CD4-positive, CD25-positive, alpha-beta regulatory T cell (primary cell): ENCODE data around the gene TANGO6. TPM values are rescaled to one million over a fixed set of nuclear protein-coding genes. Genes with fewer than 3 reads are reported as not detected.

Experiments
- ATAC-seq, 2 donors: fragments of 150-1000 bp; cut with Tn5 transposase; one replicate each; pipeline ENCODE4 v1.10.0; 2021; ENCODE audit warnings: low read depth in 2 of 2, moderate number of reproducible peaks in 2 of 2, moderate library complexity in 1 of 2
- DNase-seq, 3 donors: peaks; one replicate each; pipeline versions ENCODE4 v3.0.0 to v3.0.0-alpha.2; 2012 to 2022; ENCODE audit warnings: mixed read lengths in 1 of 3
- H3K27ac ChIP-seq: one replicate; pipeline ENCODE4 v1.7.0; 2013; ENCODE audit warnings: mild to moderate bottlenecking, low read length; ENCODE audit not compliant: insufficient read depth, poor library complexity, severe bottlenecking
- H3K27me3 ChIP-seq: one replicate; pipeline ENCODE4 v1.7.0; 2013; ENCODE audit warnings: low read length; ENCODE audit not compliant: control insufficient read depth, insufficient read depth
- H3K36me3 ChIP-seq: one replicate; pipeline ENCODE4 v1.7.0; 2013; ENCODE audit warnings: mild to moderate bottlenecking, low read length, moderate library complexity; ENCODE audit not compliant: control insufficient read depth, insufficient read depth
- H3K4me1 ChIP-seq: 2 replicates; pipeline ENCODE4 v1.7.0; 2013; ENCODE audit warnings: mild to moderate bottlenecking, low read length; ENCODE audit not compliant: insufficient read depth, control insufficient read depth, poor library complexity, severe bottlenecking
- H3K4me3 ChIP-seq: one replicate; pipeline ENCODE4 v1.7.0; 2013; ENCODE audit warnings: low read depth, mild to moderate bottlenecking, low read length, moderate library complexity
- H3K9me3 ChIP-seq, 2 experiments: 1 replicate in 1 of 2; 2 replicates in 1 of 2; pipeline ENCODE4 v1.7.0; 2013; ENCODE audit warnings: low read length in 2 of 2, mild to moderate bottlenecking in 1 of 2, moderate library complexity in 1 of 2; ENCODE audit not compliant: control insufficient read depth in 2 of 2
- H3K27ac Mint-ChIP-seq, 3 donors: one replicate each; pipeline ENCODE4 v1.8.0; 2020 to 2022; ENCODE audit warnings: mild to moderate bottlenecking in 3 of 3, mixed read lengths in 3 of 3, moderate library complexity in 2 of 3
- H3K27me3 Mint-ChIP-seq: one replicate; pipeline ENCODE4 v1.8.0; 2022; ENCODE audit warnings: mild to moderate bottlenecking, mixed read lengths
- H3K36me3 Mint-ChIP-seq: one replicate; pipeline ENCODE4 v1.8.0; 2020; ENCODE audit warnings: mixed read lengths
- H3K4me1 Mint-ChIP-seq, 4 donors: one replicate each; pipeline ENCODE4 v1.8.0; 2020 to 2022; ENCODE audit warnings: mixed read lengths in 4 of 4, mild to moderate bottlenecking in 1 of 4
- H3K4me3 Mint-ChIP-seq, 4 donors: one replicate each; pipeline ENCODE4 v1.8.0; 2020 to 2022; ENCODE audit warnings: mild to moderate bottlenecking in 4 of 4, mixed read lengths in 4 of 4, moderate library complexity in 3 of 4
- H3K9me3 Mint-ChIP-seq, 7 donors: one replicate each; pipeline ENCODE4 v1.8.0; 2020 to 2022; ENCODE audit warnings: mixed read lengths in 7 of 7, mild to moderate bottlenecking in 3 of 7, moderate library complexity in 2 of 7
- polyA plus RNA-seq, 4 donors: library from polyadenylated mRNA; unstranded; fragments of 300-500 nt; fragmentation: Illumina TruSeq; gene quantifications; one replicate each; pipeline ENCODE4 v1.2.3, GENCODE V29; 2021
- total RNA-seq: library from RNA; stranded (reverse); gene quantifications from one replicate; pipeline ENCODE4 v1.2.3, GENCODE V29; 2022

Gene TANGO6
- total and polyA plus RNA-seq, 5 donors from 2014 or later = 9.5 to 30.9 (median 12.2) TPM

DNA sequence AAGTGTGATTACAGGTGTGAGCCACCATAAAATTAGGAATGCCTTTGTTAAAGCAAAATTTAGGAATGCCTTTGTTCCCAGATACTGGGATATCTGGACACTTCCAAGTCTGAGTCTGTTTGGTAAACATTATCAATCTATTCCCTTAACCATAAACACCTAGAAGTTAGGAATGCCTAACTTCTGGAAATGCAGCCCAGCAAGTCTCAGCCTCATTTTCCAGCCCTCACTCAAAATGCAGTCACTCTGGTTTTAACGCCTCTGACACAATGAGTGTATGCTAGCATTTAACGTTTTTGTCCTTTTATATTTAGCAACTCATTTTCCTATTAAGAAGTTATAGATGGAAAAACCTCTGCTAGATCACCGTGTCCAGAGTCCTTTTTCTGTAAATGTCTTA, 227.7 kb downstream of the TANGO6 start:
- Histone ChIP-seq H3K36me3 (peaks cover 2% of the 10 kb centered on the region), H3K4me1 (no peaks in the 10 kb centered on the region), H3K27ac (no peak overlapping the region), H3K27me3 (no peaks in the 10 kb centered on the region), H3K4me3 (no peak overlapping the region), H3K9me3 (no peaks in the 10 kb centered on the region)
- peaks cover 0 to 2% (median 0%) of the 10 kb centered on the region in 4 donors for H3K4me1 Mint-ChIP-seq
- peaks cover 8% of the 10 kb centered on the region for H3K36me3 Mint-ChIP-seq
- no peak overlapping the region for H3K27ac Mint-ChIP-seq
- DNase-seq (no peak), ATAC-seq (no peak)
- peak overlapping the region in 1 of 4 donors; percentile 24 for H3K4me3 Mint-ChIP-seq
- H3K27me3 Mint-ChIP-seq = no peaks in the 10 kb centered on the region
- no peaks in the 10 kb centered on the region for H3K9me3 Mint-ChIP-seq

DNA sequence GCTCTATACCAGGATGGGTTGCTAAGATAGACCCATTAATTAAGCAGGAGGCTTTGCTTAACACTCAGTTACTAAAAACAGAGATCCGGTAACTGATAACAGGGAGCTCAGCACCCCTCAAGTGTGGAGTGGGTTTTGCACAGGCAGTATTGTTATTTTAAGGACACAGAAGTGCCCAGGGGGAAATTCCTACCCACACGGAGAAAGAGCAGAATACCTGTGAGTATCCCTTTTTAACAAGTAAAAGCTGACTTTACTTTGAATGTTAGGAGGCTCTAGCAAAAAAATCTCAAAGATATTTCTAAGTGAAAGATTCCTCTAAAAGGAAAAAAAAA, 229.3 kb downstream of the TANGO6 start:
- no peak overlapping the region for H3K4me3 Mint-ChIP-seq
- H3K27ac Mint-ChIP-seq = peak overlapping the region in 1 of 3 donors; percentile 58
- H3K9me3 Mint-ChIP-seq = no peaks in the 10 kb centered on the region
- no peak overlapping the region for H3K4me3 ChIP-seq
- H3K36me3 ChIP-seq = peaks cover 2% of the 10 kb centered on the region
- H3K27me3 ChIP-seq = no peaks in the 10 kb centered on the region
- no peaks in the 10 kb centered on the region for H3K4me1 ChIP-seq
- H3K36me3 Mint-ChIP-seq = peaks cover 8% of the 10 kb centered on the region
- H3K9me3 ChIP-seq = no peaks in the 10 kb centered on the region
- ATAC-seq (no peak), DNase-seq (no peak)
- H3K27ac ChIP-seq = no peak overlapping the region
- H3K4me1 Mint-ChIP-seq = peaks cover 0 to 2% (median 0%) of the 10 kb centered on the region in 4 donors
- no peaks in the 10 kb centered on the region for H3K27me3 Mint-ChIP-seq

DNA sequence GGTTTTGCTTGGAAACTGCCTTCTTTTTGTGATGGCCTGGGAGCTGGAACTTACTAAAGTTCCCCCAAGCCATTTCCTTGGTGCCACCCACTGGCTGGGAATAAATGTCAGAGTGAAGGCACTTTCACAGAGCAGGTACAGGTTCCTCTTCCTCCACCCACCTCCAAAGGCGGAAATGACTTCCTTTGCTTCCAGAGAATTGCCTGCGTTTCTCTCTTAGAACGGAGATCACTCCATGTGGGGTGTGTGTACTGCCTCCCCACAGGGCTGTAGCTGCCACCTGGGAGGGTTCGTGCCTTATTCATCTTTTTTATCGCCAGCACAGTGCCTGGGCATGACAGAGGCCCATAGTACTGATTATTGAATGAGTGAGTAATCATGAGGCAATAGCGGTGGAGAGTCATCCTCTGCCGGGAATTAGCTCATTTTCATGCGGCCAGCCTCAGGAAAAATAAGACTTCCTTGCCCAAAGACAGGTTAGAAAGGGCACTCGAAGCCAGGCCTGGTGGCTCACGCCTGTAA, 229.9 kb downstream of the TANGO6 start:
- H3K27me3 Mint-ChIP-seq = no peaks in the 10 kb centered on the region
- DNase-seq (no peak), ATAC-seq (no peak)
- Histone ChIP-seq H3K27ac (no peak overlapping the region), H3K36me3 (peaks cover 2% of the 10 kb centered on the region), H3K4me1 (no peaks in the 10 kb centered on the region), H3K4me3 (no peak overlapping the region), H3K9me3 (no peaks in the 10 kb centered on the region), H3K27me3 (no peaks in the 10 kb centered on the region)
- peaks cover 9% of the 10 kb centered on the region for H3K36me3 Mint-ChIP-seq
- peaks cover 0 to 2% (median 0%) of the 10 kb centered on the region in 4 donors for H3K4me1 Mint-ChIP-seq
- H3K27ac Mint-ChIP-seq = no peak overlapping the region
- H3K9me3 Mint-ChIP-seq = no peaks in the 10 kb centered on the region
- no peak overlapping the region for H3K4me3 Mint-ChIP-seq

DNA sequence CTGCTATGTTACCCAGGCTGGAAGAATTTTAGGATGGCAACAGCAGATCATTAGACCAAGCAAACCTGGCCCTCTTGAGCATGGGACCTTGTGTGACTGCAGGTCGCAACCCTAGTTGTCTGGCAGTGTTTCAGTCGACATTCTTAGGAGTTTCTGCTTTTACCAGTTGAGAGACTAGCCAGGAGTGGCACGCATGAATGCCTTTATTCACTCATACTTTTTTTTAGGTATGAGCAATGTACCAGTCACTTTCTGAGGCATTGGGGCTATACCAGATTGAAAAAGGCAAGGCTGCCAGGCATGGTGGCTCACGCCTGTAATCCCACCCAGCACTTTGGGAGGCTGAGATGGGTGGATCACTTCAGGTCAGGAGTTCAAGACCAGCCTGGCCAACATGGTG, 233.9 kb downstream of the TANGO6 start:
- Histone ChIP-seq H3K27me3 (no peaks in the 10 kb centered on the region), H3K4me1 (no peaks in the 10 kb centered on the region), H3K27ac (no peak overlapping the region), H3K9me3 (no peaks in the 10 kb centered on the region), H3K36me3 (no peaks in the 10 kb centered on the region), H3K4me3 (no peak overlapping the region)
- Mint-ChIP-seq H3K9me3 (no peaks in the 10 kb centered on the region), H3K4me3 (no peak overlapping the region), H3K27me3 (no peaks in the 10 kb centered on the region), H3K4me1 (no peaks in the 10 kb centered on the region), H3K27ac (no peak overlapping the region), H3K36me3 (peaks cover 4% of the 10 kb centered on the region)
- no peak for ATAC-seq
- no peak for DNase-seq

DNA sequence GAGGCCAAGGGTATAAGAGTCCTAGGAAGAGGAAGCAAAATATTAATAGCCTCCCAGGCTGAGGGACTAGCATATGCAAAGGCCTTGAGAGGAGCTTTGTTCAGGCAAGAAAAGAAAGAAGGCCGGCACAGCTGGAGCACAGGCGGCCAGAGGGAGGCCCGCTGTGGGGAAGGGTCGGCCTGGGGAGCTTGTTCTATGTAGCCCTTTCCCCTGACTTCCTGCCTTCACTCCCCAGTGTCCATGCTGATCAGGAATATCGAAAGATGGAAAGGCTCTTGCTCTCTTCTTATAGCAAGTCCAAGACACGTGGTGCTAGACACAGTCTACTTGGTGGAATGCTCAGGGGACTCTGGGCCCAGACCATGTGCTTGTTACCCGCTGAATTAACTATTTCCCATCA, 234.7 kb downstream of the TANGO6 start:
- Histone ChIP-seq H3K27me3 (no peaks in the 10 kb centered on the region), H3K9me3 (no peaks in the 10 kb centered on the region), H3K27ac (no peak overlapping the region), H3K36me3 (no peaks in the 10 kb centered on the region), H3K4me3 (no peak overlapping the region), H3K4me1 (no peaks in the 10 kb centered on the region)
- no peaks in the 10 kb centered on the region for H3K4me1 Mint-ChIP-seq
- no peak for ATAC-seq
- H3K27ac Mint-ChIP-seq = no peak overlapping the region
- H3K4me3 Mint-ChIP-seq = no peak overlapping the region
- peaks cover 7% of the 10 kb centered on the region for H3K36me3 Mint-ChIP-seq
- H3K27me3 Mint-ChIP-seq = no peaks in the 10 kb centered on the region
- DNase-seq = no peak
- H3K9me3 Mint-ChIP-seq = no peaks in the 10 kb centered on the region

DNA sequence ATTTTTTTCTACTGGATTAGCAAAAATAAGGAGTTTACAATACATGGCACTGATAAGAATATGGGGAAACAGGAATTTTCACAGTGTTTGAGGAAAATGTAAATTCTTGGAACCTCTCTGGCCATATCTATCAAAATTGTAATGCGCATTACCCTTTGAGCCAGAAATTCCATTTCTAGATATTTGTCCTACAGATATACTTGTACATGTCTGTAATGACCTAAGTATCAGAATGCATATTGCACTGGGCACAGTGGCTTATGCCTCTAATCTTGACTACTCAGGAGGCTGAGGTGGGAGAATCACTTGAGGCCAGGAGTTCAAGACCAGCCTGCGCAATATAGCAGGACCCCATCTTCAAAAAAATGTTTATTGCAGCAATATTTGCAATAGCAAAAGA, 236.4 kb downstream of the TANGO6 start:
- Mint-ChIP-seq H3K4me1 (no peaks in the 10 kb centered on the region), H3K27me3 (no peaks in the 10 kb centered on the region), H3K36me3 (peaks cover 13% of the 10 kb centered on the region), H3K9me3 (no peaks in the 10 kb centered on the region), H3K4me3 (no peak overlapping the region), H3K27ac (no peak overlapping the region)
- no peaks in the 10 kb centered on the region for H3K9me3 ChIP-seq
- H3K36me3 ChIP-seq = peaks cover 11% of the 10 kb centered on the region
- no peak overlapping the region for H3K4me3 ChIP-seq
- no peaks in the 10 kb centered on the region for H3K4me1 ChIP-seq
- no peak for ATAC-seq
- H3K27me3 ChIP-seq = no peaks in the 10 kb centered on the region
- DNase-seq = no peak
- H3K27ac ChIP-seq = no peak overlapping the region

DNA sequence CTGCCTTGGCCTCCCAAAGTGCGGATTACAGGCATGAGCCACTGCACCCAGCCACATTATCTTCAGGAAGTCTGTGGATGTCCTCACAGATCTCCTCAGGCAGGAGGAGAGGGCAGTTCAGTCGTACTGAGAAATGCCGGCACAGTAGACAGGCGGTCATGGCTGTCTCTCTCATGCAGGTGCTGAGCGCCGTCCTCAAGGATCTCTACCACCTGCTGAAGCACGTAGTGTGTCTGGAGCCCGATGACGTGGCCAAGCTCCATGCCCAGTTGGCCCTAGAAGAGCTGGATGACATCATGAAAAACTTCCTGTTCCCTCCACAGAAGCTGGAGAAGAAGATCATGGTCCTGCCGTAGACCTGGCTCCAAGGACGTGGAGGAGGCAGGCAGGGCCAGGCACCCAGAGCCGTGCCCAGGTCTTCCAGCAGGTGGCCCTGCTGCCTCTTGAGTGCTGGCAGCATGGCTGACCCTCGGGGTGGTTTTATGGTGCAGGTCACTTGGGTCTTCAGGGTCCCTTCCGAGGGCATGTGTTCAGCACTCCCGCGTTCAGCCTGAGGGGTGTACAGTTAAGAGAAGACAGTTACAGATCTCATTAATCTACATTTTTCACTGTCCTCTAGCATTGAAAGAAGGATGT, 240.1 kb downstream of the TANGO6 start:
- Histone ChIP-seq H3K9me3 (no peaks in the 10 kb centered on the region), H3K4me3 (no peak overlapping the region), H3K4me1 (no peaks in the 10 kb centered on the region), H3K27ac (no peak overlapping the region), H3K27me3 (no peaks in the 10 kb centered on the region), H3K36me3 (peaks cover 15% of the 10 kb centered on the region)
- no peak overlapping the region for H3K27ac Mint-ChIP-seq
- H3K36me3 Mint-ChIP-seq = peaks cover 22% of the 10 kb centered on the region
- no peaks in the 10 kb centered on the region for H3K9me3 Mint-ChIP-seq
- H3K4me3 Mint-ChIP-seq = no peak overlapping the region
- ATAC-seq (no peak), DNase-seq (no peak)
- peaks cover 4% of the 10 kb centered on the region for H3K27me3 Mint-ChIP-seq
- H3K4me1 Mint-ChIP-seq = peaks cover 0 to 4% (median 1%) of the 10 kb centered on the region in 4 donors

DNA sequence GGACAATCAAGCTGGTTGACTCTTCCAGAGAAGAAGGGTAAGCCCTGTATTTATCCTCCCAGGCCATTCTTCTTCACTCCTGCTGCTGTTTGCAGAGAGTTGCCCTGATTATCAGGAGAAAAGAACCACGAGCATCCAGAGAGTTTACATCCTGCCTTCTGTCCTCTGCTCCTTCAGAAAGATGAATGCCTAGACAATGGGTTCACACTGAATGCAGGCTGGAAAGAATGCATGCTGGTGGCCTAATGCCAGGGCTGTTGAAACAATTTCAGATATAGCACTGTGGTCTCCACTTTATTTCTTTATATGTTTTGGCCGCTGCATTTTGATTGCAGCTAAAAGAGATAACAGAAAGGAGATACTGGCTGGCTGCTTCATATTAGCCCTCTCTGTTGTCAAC, 241.0 kb downstream of the TANGO6 start:
- Mint-ChIP-seq H3K9me3 (no peaks in the 10 kb centered on the region), H3K4me1 (peaks cover 6 to 11% (median 8%) of the 10 kb centered on the region in 4 donors), H3K36me3 (peaks cover 21% of the 10 kb centered on the region), H3K27me3 (peaks cover 4% of the 10 kb centered on the region), H3K4me3 (no peak overlapping the region), H3K27ac (no peak overlapping the region)
- Histone ChIP-seq H3K4me1 (peaks cover 5% of the 10 kb centered on the region), H3K36me3 (peaks cover 15% of the 10 kb centered on the region), H3K9me3 (no peaks in the 10 kb centered on the region), H3K27ac (no peak overlapping the region), H3K4me3 (no peak overlapping the region), H3K27me3 (no peaks in the 10 kb centered on the region)
- ATAC-seq (no peak), DNase-seq (no peak)
